Adrenal gland (tissue), 5 donors: ENCODE measurements around the gene ADORA1.

Experiments
- CTCF ChIP-seq, 6 experiments: fragments of 450-650 bp in 4 of 6; fragments of 200-600 bp in 2 of 6; sonication (generic) in 1 of 6; IDR thresholded peaks; 1 replicate in 5 of 6; 2 replicates in 1 of 6; pipeline versions ENCODE4 v1.5.1 to v1.8.0; 2016 to 2021; ENCODE audit warnings: antibody characterized with exemption in 6 of 6, mild to moderate bottlenecking in 2 of 6, moderate library complexity in 1 of 6
- POLR2A ChIP-seq, 2 donors: fragments of 450-650 bp; IDR thresholded peaks; one replicate each; pipeline ENCODE4 v1.6.1; 2017; ENCODE audit warnings: antibody characterized with exemption in 2 of 2, mild to moderate bottlenecking in 2 of 2, moderate library complexity in 1 of 2
- donor health status: DM: no; HTN: no; CAD: no.

GRCh38 chr1:203183828-203184227 is 56.3 kb downstream of the ADORA1 start:
- TF ChIP-seq CTCF (IDR thresholded peaks at IDR 0.05) (no peak), POLR2A (IDR thresholded peaks at IDR 0.05) (no peak)
